ENCODE results near the gene POLR2I.
"Not testable (repeated sequence)": the region's sequence is repeated elsewhere in the genome, so short reads cannot be mapped to it uniquely, and the experiment has no call there.

The POLR2I gene

GRCh38 chr19:36114721-36115452 is at the start of gene POLR2I:
POLR2I (minus strand) TSS chr19:36114875; CDS start chr19:36114856, 19 bp downstream.
- peak; percentile 94 for DNase-seq (ENCODE audit: low read depth)

GRCh38 chr19:36163813-36164212 is 49.1 kb upstream of the POLR2I start:
- DNase-seq (ENCODE audit: low read depth): no peak

- DNase-seq (ENCODE audit: low read depth): no peak
These were observed 46.3 kb upstream of the POLR2I start for GRCh38 chr19:36160821-36161596.

GRCh38 chr19:36153126-36153525 is 38.5 kb upstream of the POLR2I start:
- DNase-seq (ENCODE audit: low read depth): no peak

GRCh38 chr19:36152352-36153091 is 37.8 kb upstream of the POLR2I start, which contains the start of gene COX7A1:
COX7A1 (minus strand) TSS chr19:36152447; CDS start chr19:36152407, 40 bp downstream.
- DNase-seq (ENCODE audit: low read depth): no peak

- DNase-seq (ENCODE audit: low read depth): no peak
These were observed 37.3 kb upstream of the POLR2I start for GRCh38 chr19:36152019-36152351.

GRCh38 chr19:36151144-36152018 is 36.7 kb upstream of the POLR2I start:
- DNase-seq (ENCODE audit: low read depth): no peak

GRCh38 chr19:36150586-36150985 is 35.9 kb upstream of the POLR2I start:
- no peak for DNase-seq (ENCODE audit: low read depth)

GRCh38 chr19:36149673-36150406 is 35.2 kb upstream of the POLR2I start:
- DNase-seq (ENCODE audit: low read depth): no peak

GRCh38 chr19:36144624-36145023 is 29.9 kb upstream of the POLR2I start:
- DNase-seq (ENCODE audit: low read depth): no peak

- no peak for DNase-seq (ENCODE audit: low read depth)
These were observed 27.8 kb upstream of the POLR2I start for GRCh38 chr19:36142496-36142895.

- DNase-seq (ENCODE audit: low read depth): no peak
These were observed 27.4 kb upstream of the POLR2I start for GRCh38 chr19:36142046-36142445.

- DNase-seq (ENCODE audit: low read depth): peak; percentile 79
These were observed 26.6 kb upstream of the POLR2I start for GRCh38 chr19:36141039-36141927.

- DNase-seq (ENCODE audit: low read depth): peak; percentile 15
These were observed 25.8 kb upstream of the POLR2I start for GRCh38 chr19:36140304-36141038.

GRCh38 chr19:36139473-36140303 is 25.0 kb upstream of the POLR2I start, which contains the start of gene CAPNS1:
CAPNS1 (plus strand) TSS chr19:36140066; CDS start chr19:36141012, 946 bp downstream.
- DNase-seq (ENCODE audit: low read depth): peak; percentile 86

- no peak for DNase-seq (ENCODE audit: low read depth)
These were observed 24.4 kb upstream of the POLR2I start for GRCh38 chr19:36139120-36139472.

GRCh38 chr19:36136964-36137686 is 22.4 kb upstream of the POLR2I start:
- DNase-seq (ENCODE audit: low read depth): no peak

GRCh38 chr19:36134867-36135266 is 20.2 kb upstream of the POLR2I start:
- not testable (repeated sequence) for DNase-seq (ENCODE audit: low read depth)

Measured in stimulated activated CD8-positive, alpha-beta memory T cell treated with anti-CD3 and anti-CD28 coated beads, Interleukin-12 subunit alpha, Interleukin-12 subunit beta, amount 100 ng/mL, for 4 hours (primary cell).